Measurements from ENCODE around the gene CCDC6. TPM values are rescaled to one million over a fixed set of nuclear protein-coding genes. Genes with fewer than 3 reads are reported as not detected.

The CCDC6 gene
- total RNA-seq, 4 donors from 2014 or later, result 30.8 to 66.0 (median 53.4) TPM

DNA sequence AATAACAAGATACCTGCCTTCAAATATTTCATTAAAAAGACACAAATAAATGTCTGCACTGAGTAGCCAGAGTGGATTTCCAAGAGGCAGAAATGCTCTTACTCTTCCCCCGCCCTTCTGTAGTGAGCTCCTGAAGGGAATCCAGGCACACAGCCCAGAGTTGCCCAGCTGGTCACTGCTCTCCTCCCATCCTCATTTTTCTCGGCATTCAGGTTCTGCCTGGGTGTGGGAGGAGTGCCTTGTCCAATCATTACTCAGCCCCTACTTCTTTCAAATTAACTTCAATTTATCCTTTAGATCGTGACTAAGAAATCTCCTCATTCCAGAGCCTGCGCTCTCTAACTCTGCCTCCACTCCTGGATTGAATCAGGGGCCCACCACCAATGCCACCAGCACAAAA, 12.2 kb downstream of the CCDC6 start:
- Histone ChIP-seq H3K27ac (peak overlapping the region; percentile 66 to 82 (median 72)), H3K4me1 (peaks cover 31 to 93% (median 40%) of the 10 kb centered on the region in 3 donors)

GRCh38 chr10:59892697-59893096, 13.7 kb downstream of the CCDC6 start:
- Histone ChIP-seq H3K27ac (peak overlapping the region in 3 of 4 donors; percentile 59 to 75 (median 68)), H3K4me3 (no peak overlapping the region), H3K4me1 (peaks cover 19 to 93% (median 28%) of the 10 kb centered on the region in 3 donors), H3K9me3 (no peaks in the 10 kb centered on the region), H3K27me3 (no peaks in the 10 kb centered on the region), H3K36me3 (peaks cover 0 to 15% of the 10 kb centered on the region in 2 donors)
- TF ChIP-seq CTCF (IDR thresholded peaks at IDR 0.05) (no peak), EP300 (IDR thresholded peaks at IDR 0.05) (no peak), POLR2AphosphoS5 (IDR thresholded peaks at IDR 0.05) (no peak), POLR2A (IDR thresholded peaks at IDR 0.05) (no peak)
- 63% methylated on average over 3 of the region's 3 CpGs; no CpG with 5 or more reads in 1 of the 2 donors for WGBS, 2 donors (ENCODE audit: low coverage in 1 of 2)
- ATAC-seq, result no peak

More for the DNA sequence above, 12.2 kb downstream of the CCDC6 start:
- Histone ChIP-seq H3K36me3 (peaks cover 0 to 10% of the 10 kb centered on the region in 2 donors), H3K9me3 (no peaks in the 10 kb centered on the region), H3K27me3 (no peaks in the 10 kb centered on the region), H3K4me3 (no peak overlapping the region)
- ATAC-seq, result peak; percentile 75
- 23 to 41% methylated on average over 4 of the region's 4 CpGs for WGBS, 2 donors (ENCODE audit: low coverage in 1 of 2)
- no peak for TF ChIP-seq EP300 (IDR thresholded peaks at IDR 0.05)
- TF ChIP-seq POLR2AphosphoS5 (IDR thresholded peaks at IDR 0.05), result peak; percentile 58

DNA sequence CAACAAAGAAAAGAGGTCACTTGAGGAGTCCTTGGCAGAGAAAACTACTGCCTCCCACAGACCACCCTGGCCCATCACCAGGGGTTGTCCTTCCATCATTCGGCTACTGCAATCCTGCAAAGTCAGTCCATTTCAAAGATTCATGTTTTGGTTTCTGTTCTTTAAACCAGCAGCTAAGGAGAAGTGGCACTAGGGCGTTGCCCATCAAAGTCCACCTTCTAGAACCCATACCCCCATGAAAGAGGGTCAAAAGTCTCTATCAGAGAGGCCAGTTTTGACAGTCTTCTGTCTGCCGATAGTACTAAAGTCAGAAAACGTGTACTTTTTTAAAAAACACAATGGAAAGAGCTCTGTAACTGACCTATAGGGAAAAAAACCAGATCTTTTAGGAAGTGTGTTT, 14.4 kb downstream of the CCDC6 start:
- H3K4me3 ChIP-seq, result no peak overlapping the region
- H3K27me3 ChIP-seq, result no peaks in the 10 kb centered on the region
- H3K36me3 ChIP-seq, result peaks cover 0 to 15% of the 10 kb centered on the region in 2 donors
- peaks cover 19 to 90% (median 27%) of the 10 kb centered on the region in 3 donors for H3K4me1 ChIP-seq
- peak overlapping the region; percentile 3 to 75 (median 64) for H3K27ac ChIP-seq
- H3K9me3 ChIP-seq, result no peaks in the 10 kb centered on the region
- TF ChIP-seq CTCF (IDR thresholded peaks at IDR 0.05) (no peak), POLR2AphosphoS5 (IDR thresholded peaks at IDR 0.05) (no peak)
- ATAC-seq, result no peak
- WGBS, 2 donors (ENCODE audit: low coverage in 1 of 2), result 78 to 85% methylated on average over 3 to 4 of the region's 4 CpGs

DNA sequence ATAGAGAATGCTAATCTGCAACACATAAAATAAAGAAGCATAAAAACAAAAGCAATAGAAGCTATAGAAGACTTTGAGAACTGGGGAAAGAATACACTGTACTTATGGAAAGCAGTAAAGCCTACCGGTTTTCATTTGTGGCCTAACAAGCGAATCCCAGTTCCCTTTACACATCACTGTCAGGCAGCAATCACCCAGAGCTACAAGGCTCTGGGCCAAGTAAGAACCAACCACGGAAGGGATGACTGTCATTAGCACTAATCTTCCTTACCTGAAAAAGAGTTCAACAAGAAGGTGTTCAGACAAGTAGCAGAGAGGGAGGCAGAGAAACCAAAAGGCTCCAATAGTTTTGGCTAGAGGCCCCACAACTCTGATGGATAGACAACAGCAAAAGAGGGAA, 15.0 kb downstream of the CCDC6 start:
- H3K4me3 ChIP-seq, result no peak overlapping the region
- peaks cover 22 to 90% (median 24%) of the 10 kb centered on the region in 3 donors for H3K4me1 ChIP-seq
- H3K9me3 ChIP-seq, result no peaks in the 10 kb centered on the region
- peak overlapping the region in 2 of 4 donors; percentile 68 to 75 for H3K27ac ChIP-seq
- ATAC-seq, result no peak
- H3K36me3 ChIP-seq, result peaks cover 0 to 15% of the 10 kb centered on the region in 2 donors
- no peak for TF ChIP-seq CTCF (IDR thresholded peaks at IDR 0.05)
- no peak for TF ChIP-seq POLR2AphosphoS5 (IDR thresholded peaks at IDR 0.05)
- no peak for TF ChIP-seq POLR2A (IDR thresholded peaks at IDR 0.05)
- no peak for TF ChIP-seq EP300 (IDR thresholded peaks at IDR 0.05)
- WGBS, 2 donors (ENCODE audit: low coverage in 1 of 2), result 62 to 80% methylated on average over 1 to 3 of the region's 3 CpGs
- H3K27me3 ChIP-seq, result no peaks in the 10 kb centered on the region

DNA sequence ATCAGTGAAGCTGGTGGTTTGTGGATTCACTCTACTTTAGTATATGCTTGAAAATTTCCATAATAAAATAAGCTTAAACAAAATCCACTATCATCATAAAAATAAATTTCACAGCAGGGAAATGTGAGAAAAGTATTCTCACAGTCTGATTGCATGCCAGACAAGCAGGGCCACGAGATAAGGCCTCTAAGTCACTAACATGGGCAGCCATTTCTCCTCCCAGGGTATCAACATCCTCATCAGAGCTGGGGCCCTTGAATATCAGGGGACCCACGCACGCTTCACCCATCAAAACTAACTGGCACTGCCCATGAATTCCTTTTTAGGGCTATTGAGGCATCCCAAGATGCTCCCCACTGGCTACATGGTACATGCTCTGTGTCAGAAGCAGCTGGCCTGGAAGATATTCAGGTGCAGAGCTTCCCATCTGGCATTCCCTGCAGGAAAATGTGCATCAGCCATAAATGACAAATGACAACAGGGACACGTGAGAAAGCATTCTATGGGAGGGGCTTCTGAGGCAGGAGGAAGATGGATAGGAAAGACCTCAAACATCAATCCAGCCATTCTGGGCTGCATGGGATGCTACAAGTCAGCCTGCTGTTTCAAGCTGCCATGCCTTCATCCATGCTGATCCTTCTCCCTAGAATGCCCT, 17.4 kb downstream of the CCDC6 start:
- WGBS, 2 donors (ENCODE audit: low coverage in 1 of 2), result 58 to 68% methylated on average over 2 to 3 of the region's 4 CpGs
- Histone ChIP-seq H3K4me1 (peaks cover 7 to 90% (median 18%) of the 10 kb centered on the region in 3 donors), H3K4me3 (no peak overlapping the region), H3K27me3 (no peaks in the 10 kb centered on the region), H3K36me3 (peaks cover 0 to 15% of the 10 kb centered on the region in 2 donors), H3K27ac (no peak overlapping the region), H3K9me3 (no peaks in the 10 kb centered on the region)
- TF ChIP-seq POLR2AphosphoS5 (IDR thresholded peaks at IDR 0.05) (no peak), POLR2A (IDR thresholded peaks at IDR 0.05) (no peak), CTCF (IDR thresholded peaks at IDR 0.05) (no peak), EP300 (IDR thresholded peaks at IDR 0.05) (no peak)
- ATAC-seq, result no peak
